ENCODE results near the gene LIPT2. TPM values are rescaled to one million over a fixed set of nuclear protein-coding genes. Genes with fewer than 3 reads are reported as not detected.

Gene LIPT2
- total and polyA plus RNA-seq, 2 experiments from 2014 or later: 8.2 to 16.9 TPM

GRCh38 chr11:74473382-74474173 is 19.9 kb downstream of the LIPT2 start:
- Mint-ChIP-seq H3K27ac (no peak overlapping the region), H3K4me3 (no peak overlapping the region), H3K9me3 (no peaks in the 10 kb centered on the region; the same call in 2 of the 3 replicates), H3K36me3 (ENCODE audit: low read depth) (no peaks in the 10 kb centered on the region), H3K27me3 (ENCODE audit: insufficient read depth, low read depth, poor library complexity) (peaks cover 6% of the 10 kb centered on the region), H3K4me1 (peaks cover under 1% of the 10 kb centered on the region)
- TF ChIP-seq ZNF462 (CRISPR knock-in tag; IDR thresholded peaks at IDR 0.05) (no peak), ZNF331 (CRISPR knock-in tag; IDR thresholded peaks at IDR 0.05; ENCODE audit: low read depth) (no peak), ETS1 (IDR thresholded peaks at IDR 0.05) (no peak), STAT1 (IDR thresholded peaks at IDR 0.05; ENCODE audit: unreplicated experiment) (no peak), EZH2 (IDR thresholded peaks at IDR 0.05; ENCODE audit: low read depth, unreplicated experiment) (no peak), EZH2phosphoT487 (IDR thresholded peaks at IDR 0.05; ENCODE audit: unreplicated experiment) (no peak), NANOG (IDR thresholded peaks at IDR 0.05; ENCODE audit: borderline replicate concordance) (no peak), CREB1 (CRISPR knock-in tag; IDR thresholded peaks at IDR 0.05; ENCODE audit: low read depth) (no peak), ZNF114 (CRISPR knock-in tag; IDR thresholded peaks at IDR 0.05) (no peak)
- Histone ChIP-seq H3K79me2 (replicated peaks; ENCODE audit: insufficient read depth) (no peaks in the 10 kb centered on the region), H3K36me3 (ENCODE audit: insufficient read depth) (no peaks in the 10 kb centered on the region), H3K27ac (ENCODE audit: low read depth) (no peak overlapping the region), H3K9me2 (ENCODE audit: insufficient read depth) (peaks cover 22% of the 10 kb centered on the region; the same call in 1 of the 2 replicates), H3F3A (replicated peaks; ENCODE audit: low read depth) (no peaks in the 10 kb centered on the region), H3K27me3 (ENCODE audit: insufficient read depth) (no peaks in the 10 kb centered on the region), H3K4me3 (no peak overlapping the region), H3K4me1 (ENCODE audit: insufficient read depth) (no peaks in the 10 kb centered on the region), H4K20me1 (replicated peaks; ENCODE audit: insufficient read depth) (no peaks in the 10 kb centered on the region), H3K4me2 (no peak overlapping the region), H2AFZ (no peak overlapping the region)
- no peak for DNase-seq (ENCODE audit: low spot score)
- no peak for ATAC-seq
